SH-SY5Y (cell line): ENCODE data around the gene RNF32.

ENCODE experiments used
- GATA2 ChIP-seq: IDR thresholded peaks from 2 replicates; pipeline ENCODE4 v1.6.1; 2011; ENCODE audit warnings: mild to moderate bottlenecking, low read depth, low read length
- GATA3 ChIP-seq: IDR thresholded peaks from 2 replicates; pipeline ENCODE4 v1.6.1; 2011; ENCODE audit warnings: low read depth, mild to moderate bottlenecking, low read length, moderate library complexity

RNF32 gene

DNA sequence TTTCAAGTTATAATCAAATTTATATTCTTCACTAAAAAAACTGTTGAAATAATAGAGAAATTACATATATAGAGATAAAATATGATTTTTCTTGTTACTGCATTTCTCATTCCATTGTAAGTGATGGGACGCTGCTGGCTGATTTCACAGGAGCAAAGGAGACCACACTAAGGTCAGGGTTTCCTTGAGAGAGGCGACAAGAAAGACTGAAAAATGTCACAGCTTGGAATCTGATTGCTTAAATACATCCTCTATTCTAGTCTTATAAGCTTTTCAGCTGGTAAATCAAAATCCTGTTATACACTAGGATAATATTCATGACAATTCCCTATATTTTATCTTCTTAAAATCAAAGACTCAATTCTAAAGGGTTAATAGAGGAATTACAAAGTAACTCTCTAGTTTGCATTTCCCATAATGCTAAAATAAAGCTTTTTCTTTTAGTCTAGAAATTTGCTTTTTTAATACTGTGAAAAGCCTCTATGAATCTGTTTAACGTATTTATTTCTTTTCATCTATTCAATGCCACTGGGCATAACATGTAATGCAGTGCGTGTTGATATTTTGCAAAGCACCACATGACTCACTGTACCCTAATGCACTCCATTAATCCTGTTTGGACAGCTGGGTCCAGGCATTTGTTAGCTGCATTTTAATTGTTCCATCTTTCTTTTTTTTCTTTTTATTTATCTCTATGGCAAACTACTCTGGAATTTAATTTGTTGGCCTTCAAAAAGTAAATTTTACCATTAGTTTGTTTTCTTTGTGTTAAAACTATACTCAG lies 81.7 kb downstream of the RNF32 start:
- TF ChIP-seq GATA2 (no peak), GATA3 (no peak)

DNA sequence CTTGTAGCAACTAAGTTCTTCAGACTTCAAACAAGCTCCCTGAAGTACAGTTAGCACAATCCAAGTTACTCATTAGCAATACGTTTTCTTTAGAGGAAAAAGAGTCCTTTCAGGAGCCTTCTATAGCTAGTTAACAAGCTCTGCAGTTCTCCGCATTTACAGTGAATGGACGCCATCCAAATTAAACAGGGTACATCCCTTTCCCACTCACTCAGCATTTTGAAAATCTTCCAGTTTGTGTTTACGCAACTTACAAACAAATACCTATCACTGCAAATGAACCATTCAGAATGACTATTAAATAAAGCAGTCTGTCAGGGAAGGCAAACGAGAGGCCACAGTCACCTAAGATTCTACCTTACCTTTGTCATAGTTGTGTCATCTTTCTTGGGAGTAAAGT lies 84.5 kb downstream of the RNF32 start:
- TF ChIP-seq GATA3 (no peak), GATA2 (no peak)

GRCh38 chr7:156725936-156726335 lies 85.4 kb downstream of the RNF32 start:
- TF ChIP-seq GATA3 (no peak), GATA2 (no peak)
